Neural progenitor cell (in vitro differentiated cells): ENCODE data around the gene AGPS.

Source experiments
- CTCF ChIP-seq: fragments of 200-600 bp; sonication (generic); IDR thresholded peaks from 2 replicates; pipeline ENCODE4 v1.5.1; 2017; ENCODE audit warnings: antibody characterized with exemption, mild to moderate bottlenecking
- EZH2 ChIP-seq: fragments of 200-600 bp; sonication (generic); IDR thresholded peaks from 2 replicates; pipeline ENCODE4 v1.6.1; 2017; ENCODE audit warnings: antibody characterized with exemption, mild to moderate bottlenecking, moderate library complexity
- EZH2phosphoT487 ChIP-seq: fragments of 200-600 bp; sonication (generic); IDR thresholded peaks from 2 replicates; pipeline ENCODE4 v1.6.1; 2017; ENCODE audit warnings: antibody characterized with exemption

GRCh38 chr2:177577075-177577474 is 184.5 kb downstream of the AGPS start:
- no peak for TF ChIP-seq CTCF
- no peak for TF ChIP-seq EZH2
- TF ChIP-seq EZH2phosphoT487, result no peak
